Hepatocyte (in vitro differentiated cells): ENCODE data around the gene GLI3.

Experiments used
- CTCF ChIP-seq: fragments of 200-600 bp; sonication (generic); IDR thresholded peaks from 2 replicates; pipeline ENCODE4 v1.5.1; 2016; ENCODE audit warnings: antibody characterized with exemption, mild to moderate bottlenecking; ENCODE audit not compliant: poor library complexity
- EZH2 ChIP-seq: fragments of 200-600 bp; sonication (generic); IDR thresholded peaks from 2 replicates; pipeline ENCODE4 v1.6.1; 2016; ENCODE audit warnings: antibody characterized with exemption, mild to moderate bottlenecking, borderline replicate concordance
- EZH2phosphoT487 ChIP-seq: fragments of 200-600 bp; sonication (generic); IDR thresholded peaks from one replicate; pipeline ENCODE4 v1.6.1; 2018; ENCODE audit warnings: antibody characterized with exemption, mild to moderate bottlenecking, low read depth, moderate library complexity; ENCODE audit not compliant: unreplicated experiment, severe bottlenecking

- TF ChIP-seq EZH2: no peak
- no peak for TF ChIP-seq CTCF
- TF ChIP-seq EZH2phosphoT487: no peak
Measured at GRCh38 chr7:41977661-41978060, 259.3 kb downstream of the GLI3 start.
